Endothelial cell (in vitro differentiated cells): Measurements from ENCODE around the gene ZBTB20. TPM values are rescaled to one million over a fixed set of nuclear protein-coding genes. Genes with fewer than 3 reads are reported as not detected.

ENCODE experiments used
- DNase-seq: peaks from one replicate; pipeline ENCODE4 v3.0.0; 2021; ENCODE audit warnings: low spot score
- H3K27ac Mint-ChIP-seq: one replicate; pipeline ENCODE4 v1.8.0; 2021; ENCODE audit warnings: mixed read lengths, inconsistent platforms; ENCODE audit not compliant: unreplicated experiment
- H3K27me3 Mint-ChIP-seq: one replicate; pipeline ENCODE4 v1.8.0; 2021; ENCODE audit warnings: mild to moderate bottlenecking, moderate library complexity, mixed read lengths, inconsistent platforms; ENCODE audit not compliant: unreplicated experiment
- H3K36me3 Mint-ChIP-seq: one replicate; pipeline ENCODE4 v1.8.0; 2021; ENCODE audit warnings: mild to moderate bottlenecking, low read depth, mixed read lengths, inconsistent platforms; ENCODE audit not compliant: unreplicated experiment
- H3K4me1 Mint-ChIP-seq: one replicate; pipeline ENCODE4 v1.8.0; 2021; ENCODE audit warnings: mild to moderate bottlenecking, mixed read lengths, inconsistent platforms; ENCODE audit not compliant: unreplicated experiment
- H3K4me3 Mint-ChIP-seq: one replicate; pipeline ENCODE4 v1.8.0; 2021; ENCODE audit warnings: mild to moderate bottlenecking, mixed read lengths, inconsistent platforms; ENCODE audit not compliant: unreplicated experiment
- H3K9me3 Mint-ChIP-seq: one replicate; pipeline ENCODE4 v1.8.0; 2021; ENCODE audit warnings: mixed read lengths, inconsistent platforms; ENCODE audit not compliant: unreplicated experiment
- total RNA-seq: library from RNA; stranded (reverse); fragmentation: NEBNext Ultra II Directional; extraction: Animal tissue kit (Norgen Biotek cat#: 25700); gene quantifications from one replicate; pipeline ENCODE4 v1.2.1, GENCODE V29; 2021; ENCODE audit not compliant: unreplicated experiment
- TF ChIP-seq, protein P1 (sequence below): fragments of 200-600 bp; sonication (generic); IDR thresholded peaks from one replicate; pipeline ENCODE4 v1.5.0; 2021; ENCODE audit warnings: antibody characterized with exemption; ENCODE audit not compliant: unreplicated experiment

Gene ZBTB20
- total RNA-seq, 1 donor from 2014 or later: 4.2 TPM

DNA sequence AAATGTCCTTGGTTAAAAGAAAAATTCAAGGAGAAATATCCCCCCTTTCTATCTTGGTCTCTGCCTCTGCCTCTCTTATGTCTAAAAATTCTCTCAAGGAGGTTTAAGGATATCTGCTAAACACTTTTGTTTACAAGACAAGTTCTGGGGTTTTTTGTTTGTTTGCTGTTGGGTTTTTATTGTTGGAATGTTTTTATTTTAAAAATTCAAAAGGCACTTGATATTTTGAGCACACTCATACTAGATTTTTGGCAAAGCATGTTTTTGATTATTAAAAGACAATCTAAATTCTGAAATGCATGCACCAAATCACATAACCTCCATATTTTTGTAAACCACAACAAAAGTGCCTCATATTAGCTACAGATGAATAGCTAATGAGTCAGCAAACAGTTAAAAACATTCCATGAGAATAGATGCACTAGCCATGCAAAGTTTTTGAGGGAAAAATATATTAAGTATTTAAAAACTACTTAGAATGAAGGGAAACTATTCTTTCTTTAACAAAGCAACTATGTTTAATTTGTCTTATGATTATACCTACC is 84.6 kb downstream of the ZBTB20 start:
- no peaks in the 10 kb centered on the region for H3K36me3 Mint-ChIP-seq
- H3K4me3 Mint-ChIP-seq: no peak overlapping the region
- H3K27ac Mint-ChIP-seq: no peak overlapping the region
- no peaks in the 10 kb centered on the region for H3K4me1 Mint-ChIP-seq
- H3K27me3 Mint-ChIP-seq: no peaks in the 10 kb centered on the region
- no peak for DNase-seq
- TF ChIP-seq, protein P1, sequence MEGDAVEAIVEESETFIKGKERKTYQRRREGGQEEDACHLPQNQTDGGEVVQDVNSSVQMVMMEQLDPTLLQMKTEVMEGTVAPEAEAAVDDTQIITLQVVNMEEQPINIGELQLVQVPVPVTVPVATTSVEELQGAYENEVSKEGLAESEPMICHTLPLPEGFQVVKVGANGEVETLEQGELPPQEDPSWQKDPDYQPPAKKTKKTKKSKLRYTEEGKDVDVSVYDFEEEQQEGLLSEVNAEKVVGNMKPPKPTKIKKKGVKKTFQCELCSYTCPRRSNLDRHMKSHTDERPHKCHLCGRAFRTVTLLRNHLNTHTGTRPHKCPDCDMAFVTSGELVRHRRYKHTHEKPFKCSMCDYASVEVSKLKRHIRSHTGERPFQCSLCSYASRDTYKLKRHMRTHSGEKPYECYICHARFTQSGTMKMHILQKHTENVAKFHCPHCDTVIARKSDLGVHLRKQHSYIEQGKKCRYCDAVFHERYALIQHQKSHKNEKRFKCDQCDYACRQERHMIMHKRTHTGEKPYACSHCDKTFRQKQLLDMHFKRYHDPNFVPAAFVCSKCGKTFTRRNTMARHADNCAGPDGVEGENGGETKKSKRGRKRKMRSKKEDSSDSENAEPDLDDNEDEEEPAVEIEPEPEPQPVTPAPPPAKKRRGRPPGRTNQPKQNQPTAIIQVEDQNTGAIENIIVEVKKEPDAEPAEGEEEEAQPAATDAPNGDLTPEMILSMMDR: no peak
- H3K9me3 Mint-ChIP-seq: no peaks in the 10 kb centered on the region

DNA sequence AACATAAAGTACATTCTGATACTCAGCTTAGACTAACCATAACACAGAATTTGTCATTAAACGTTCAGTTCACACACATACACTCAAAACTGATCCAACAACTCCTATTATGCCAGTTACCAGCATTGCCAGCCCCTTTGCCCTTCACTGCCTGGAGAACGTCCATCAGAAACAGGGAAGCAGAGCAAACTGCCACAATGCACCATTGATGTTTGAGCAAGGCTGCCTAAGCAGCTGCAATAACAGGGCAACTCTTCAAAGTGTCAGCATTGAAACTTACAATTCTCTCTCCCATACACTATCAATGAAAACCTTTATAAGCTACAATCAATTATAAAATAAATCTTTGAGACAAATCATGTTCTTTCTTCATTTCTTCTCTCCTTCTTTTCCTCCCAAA is 85.1 kb downstream of the ZBTB20 start:
- no peak for DNase-seq
- H3K4me1 Mint-ChIP-seq: no peaks in the 10 kb centered on the region
- no peak overlapping the region for H3K27ac Mint-ChIP-seq
- H3K4me3 Mint-ChIP-seq: no peak overlapping the region
- H3K9me3 Mint-ChIP-seq: no peaks in the 10 kb centered on the region
- TF ChIP-seq, protein P1: no peak
- H3K36me3 Mint-ChIP-seq: no peaks in the 10 kb centered on the region
- H3K27me3 Mint-ChIP-seq: no peaks in the 10 kb centered on the region

GRCh38 chr3:115052906-115053305 is 94.2 kb downstream of the ZBTB20 start:
- H3K9me3 Mint-ChIP-seq: no peaks in the 10 kb centered on the region
- TF ChIP-seq, protein P1: no peak

DNA sequence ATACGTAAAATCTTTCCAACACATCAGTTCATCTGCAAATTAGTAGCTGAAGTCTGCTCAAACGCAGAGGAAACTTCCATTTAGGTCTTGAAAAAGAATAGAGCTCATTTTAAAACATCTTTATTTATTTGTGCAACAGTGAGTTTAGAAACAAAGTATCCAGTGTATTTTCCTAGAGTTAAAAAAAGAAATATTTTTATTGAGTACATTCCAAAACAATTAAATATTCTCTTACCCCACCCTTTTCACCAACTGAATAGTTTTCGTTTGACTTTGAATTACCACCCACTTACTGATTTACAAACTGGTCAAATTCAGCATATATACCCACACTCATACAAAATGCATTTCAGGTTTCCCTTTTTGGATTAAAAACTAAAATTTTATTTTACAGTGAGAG is 104.7 kb downstream of the ZBTB20 start:
- Mint-ChIP-seq H3K9me3 (no peaks in the 10 kb centered on the region), H3K4me1 (no peaks in the 10 kb centered on the region), H3K27me3 (no peaks in the 10 kb centered on the region), H3K27ac (no peak overlapping the region), H3K4me3 (no peak overlapping the region), H3K36me3 (no peaks in the 10 kb centered on the region)
- DNase-seq: no peak
- TF ChIP-seq, protein P1: no peak

More at GRCh38 chr3:115052906-115053305, 94.2 kb downstream of the ZBTB20 start:
- no peak overlapping the region for H3K27ac Mint-ChIP-seq
- no peak overlapping the region for H3K4me3 Mint-ChIP-seq
- no peaks in the 10 kb centered on the region for H3K27me3 Mint-ChIP-seq
- no peaks in the 10 kb centered on the region for H3K4me1 Mint-ChIP-seq
- no peak for DNase-seq
- H3K36me3 Mint-ChIP-seq: no peaks in the 10 kb centered on the region

GRCh38 chr3:115040673-115041286 is 106.3 kb downstream of the ZBTB20 start:
- Mint-ChIP-seq H3K27ac (no peak overlapping the region), H3K27me3 (no peaks in the 10 kb centered on the region), H3K4me1 (no peaks in the 10 kb centered on the region), H3K9me3 (no peaks in the 10 kb centered on the region), H3K4me3 (no peak overlapping the region), H3K36me3 (no peaks in the 10 kb centered on the region)
- peak; percentile 31 for DNase-seq
- TF ChIP-seq, protein P1: peak; percentile 75
